Uterus (tissue), 2 donors: ENCODE results near the gene KCNN3.
"Not testable (repeated sequence)": the region's sequence is repeated elsewhere in the genome, so short reads cannot be mapped to it uniquely, and the experiment has no call there.

ENCODE experiments used
- CTCF ChIP-seq, 4 experiments: fragments of 200-600 bp in 2 of 4; fragments of 450-650 bp in 2 of 4; sonication (generic) in 2 of 4; IDR thresholded peaks; one replicate each; pipeline ENCODE4 v1.5.1; 2016 to 2019; ENCODE audit warnings: antibody characterized with exemption in 4 of 4, mild to moderate bottlenecking in 2 of 4, moderate library complexity in 1 of 4
- POLR2A ChIP-seq, 2 donors: fragments of 450-650 bp; IDR thresholded peaks; one replicate each; pipeline ENCODE4 v1.6.1; 2016; ENCODE audit warnings: antibody characterized with exemption in 2 of 2, mild to moderate bottlenecking in 1 of 2, moderate library complexity in 1 of 2

GRCh38 chr1:154674456-154674855 lies 195.6 kb downstream of the KCNN3 start:
- TF ChIP-seq CTCF, POLR2A (IDR thresholded peaks at IDR 0.05): not testable (repeated sequence)
